Measurements from ENCODE around the gene RDX.

The RDX gene

GRCh38 chr11:110295531-110296225 lies 736 bp downstream of the RDX start:
- Histone ChIP-seq H3K9me2 (replicated peaks; ENCODE audit: insufficient read depth, low read length) (no peaks in the 10 kb centered on the region), H4K20me1 (ENCODE audit: insufficient read depth, low read length) (no peaks in the 10 kb centered on the region; the same call in none of the 2 replicates), H3K27ac (ENCODE audit: low read length) (peak overlapping the region; percentile 67), H3K9me3 (replicated peaks; ENCODE audit: insufficient read depth, low read length) (no peaks in the 10 kb centered on the region), H3K79me2 (ENCODE audit: low read length) (peaks cover 54% of the 10 kb centered on the region), H3K4me1 (ENCODE audit: low read length) (peaks cover 12% of the 10 kb centered on the region; the same call in 1 of the 2 replicates), H3K4me3 (ENCODE audit: low read length) (peak overlapping the region; percentile 89), H3K9ac (ENCODE audit: low read length) (peak overlapping the region; percentile 85), H3K36me3 (replicated peaks; ENCODE audit: insufficient read depth, low read length) (no peaks in the 10 kb centered on the region), H3F3A (ENCODE audit: insufficient read depth, low read length) (peaks cover 17% of the 10 kb centered on the region), H3K4me2 (ENCODE audit: low read depth, low read length) (peak overlapping the region; percentile 73), H2AFZ (ENCODE audit: low read length) (peak overlapping the region; percentile 74), H3K27me3 (replicated peaks; ENCODE audit: insufficient read depth, low read length) (no peaks in the 10 kb centered on the region)
- TF ChIP-seq CTCF (IDR thresholded peaks at IDR 0.05; ENCODE audit: low read length) (no peak; the same call in 1 of the 2 replicates), EZH2phosphoT487 (IDR thresholded peaks at IDR 0.05; ENCODE audit: low read length) (no peak), EZH2 (optimal IDR thresholded peaks at IDR 0.05; ENCODE audit: low read depth, low read length) (no peak)
- peak; percentile 75 for DNase-seq

GRCh38 chr11:110295086-110295485 lies 1.3 kb downstream of the RDX start:
- Histone ChIP-seq H4K20me1 (ENCODE audit: insufficient read depth, low read length) (no peaks in the 10 kb centered on the region; the same call in none of the 2 replicates), H3K4me1 (ENCODE audit: low read length) (peaks cover 12% of the 10 kb centered on the region; the same call in 1 of the 2 replicates), H3K9me3 (replicated peaks; ENCODE audit: insufficient read depth, low read length) (no peaks in the 10 kb centered on the region), H3K9me2 (replicated peaks; ENCODE audit: insufficient read depth, low read length) (no peaks in the 10 kb centered on the region), H3K4me3 (ENCODE audit: low read length) (peak overlapping the region; percentile 89), H3K79me2 (ENCODE audit: low read length) (peaks cover 60% of the 10 kb centered on the region), H2AFZ (ENCODE audit: low read length) (no peak overlapping the region), H3K9ac (ENCODE audit: low read length) (peak overlapping the region; percentile 85; the same call in 1 of the 2 replicates), H3K27ac (ENCODE audit: low read length) (no peak overlapping the region), H3K4me2 (ENCODE audit: low read depth, low read length) (peak overlapping the region; percentile 73), H3K27me3 (replicated peaks; ENCODE audit: insufficient read depth, low read length) (no peaks in the 10 kb centered on the region), H3F3A (ENCODE audit: insufficient read depth, low read length) (peaks cover 17% of the 10 kb centered on the region), H3K36me3 (replicated peaks; ENCODE audit: insufficient read depth, low read length) (no peaks in the 10 kb centered on the region)
- TF ChIP-seq CTCF (IDR thresholded peaks at IDR 0.05; ENCODE audit: low read length) (no peak), EZH2phosphoT487 (IDR thresholded peaks at IDR 0.05; ENCODE audit: low read length) (no peak), EZH2 (optimal IDR thresholded peaks at IDR 0.05; ENCODE audit: low read depth, low read length) (no peak)
- no peak for DNase-seq

GRCh38 chr11:110294509-110294908 lies 1.9 kb downstream of the RDX start:
- DNase-seq = no peak
- TF ChIP-seq EZH2phosphoT487 (IDR thresholded peaks at IDR 0.05; ENCODE audit: low read length) (no peak), EZH2 (optimal IDR thresholded peaks at IDR 0.05; ENCODE audit: low read depth, low read length) (no peak), CTCF (IDR thresholded peaks at IDR 0.05; ENCODE audit: low read length) (no peak)
- H2AFZ ChIP-seq (ENCODE audit: low read length) = no peak overlapping the region
- H4K20me1 ChIP-seq (ENCODE audit: insufficient read depth, low read length) = no peaks in the 10 kb centered on the region; the same call in none of the 2 replicates
- H3K79me2 ChIP-seq (ENCODE audit: low read length) = peaks cover 66% of the 10 kb centered on the region
- H3K4me1 ChIP-seq (ENCODE audit: low read length) = peaks cover 12% of the 10 kb centered on the region; the same call in 1 of the 2 replicates
- H3K27ac ChIP-seq (ENCODE audit: low read length) = no peak overlapping the region
- H3K4me2 ChIP-seq (ENCODE audit: low read depth, low read length) = peak overlapping the region; percentile 73
- no peaks in the 10 kb centered on the region for H3K9me3 ChIP-seq (replicated peaks; ENCODE audit: insufficient read depth, low read length)
- H3K36me3 ChIP-seq (replicated peaks; ENCODE audit: insufficient read depth, low read length) = no peaks in the 10 kb centered on the region
- peaks cover 17% of the 10 kb centered on the region for H3F3A ChIP-seq (ENCODE audit: insufficient read depth, low read length)
- no peaks in the 10 kb centered on the region for H3K9me2 ChIP-seq (replicated peaks; ENCODE audit: insufficient read depth, low read length)
- peak overlapping the region; percentile 89 for H3K4me3 ChIP-seq (ENCODE audit: low read length)
- H3K27me3 ChIP-seq (replicated peaks; ENCODE audit: insufficient read depth, low read length) = no peaks in the 10 kb centered on the region
- H3K9ac ChIP-seq (ENCODE audit: low read length) = peak overlapping the region; percentile 85; the same call in 1 of the 2 replicates
